Hematopoietic multipotent progenitor cell treated with erythropoietin and hydrocortisone succinate and interleukin-3 and kit ligand, for 6 days (in vitro differentiated cells): ENCODE measurements around the gene ABTB1.

ENCODE experiments used
- DNase-seq: peaks from one replicate; pipeline ENCODE4 v3.0.0-alpha.2; 2015

The ABTB1 gene

GRCh38 chr3:127672429-127673190 is at the start of gene ABTB1:
TSS of gene ABTB1 (plus strand) at chr3:127672952. CDS start at chr3:127673026, 74 bp downstream.
- DNase-seq: peak; percentile 89

GRCh38 chr3:127624063-127624462 is 48.7 kb upstream of the ABTB1 start:
- no peak for DNase-seq

DNA sequence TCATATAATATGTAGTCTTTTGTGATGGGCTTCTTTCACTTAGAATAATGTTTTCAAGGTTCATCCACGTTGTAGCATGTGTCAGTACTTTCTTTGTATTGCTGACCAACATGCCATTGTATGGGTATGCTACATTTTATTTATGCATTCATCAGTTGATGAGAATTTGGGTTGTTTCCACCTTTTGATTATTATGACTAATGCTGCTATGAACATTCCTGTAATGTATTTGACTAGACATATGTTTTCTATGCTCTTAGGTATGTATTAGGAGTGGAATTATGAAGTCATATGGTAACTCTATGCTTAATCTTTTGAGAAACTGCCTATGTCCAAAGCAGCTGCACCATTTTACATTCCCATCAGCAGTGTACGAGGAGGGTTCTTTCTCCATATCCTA is 46.9 kb upstream of the ABTB1 start:
- DNase-seq: no peak

- DNase-seq: no peak
Observed at GRCh38 chr3:127628426-127628787, 44.3 kb upstream of the ABTB1 start.

DNA sequence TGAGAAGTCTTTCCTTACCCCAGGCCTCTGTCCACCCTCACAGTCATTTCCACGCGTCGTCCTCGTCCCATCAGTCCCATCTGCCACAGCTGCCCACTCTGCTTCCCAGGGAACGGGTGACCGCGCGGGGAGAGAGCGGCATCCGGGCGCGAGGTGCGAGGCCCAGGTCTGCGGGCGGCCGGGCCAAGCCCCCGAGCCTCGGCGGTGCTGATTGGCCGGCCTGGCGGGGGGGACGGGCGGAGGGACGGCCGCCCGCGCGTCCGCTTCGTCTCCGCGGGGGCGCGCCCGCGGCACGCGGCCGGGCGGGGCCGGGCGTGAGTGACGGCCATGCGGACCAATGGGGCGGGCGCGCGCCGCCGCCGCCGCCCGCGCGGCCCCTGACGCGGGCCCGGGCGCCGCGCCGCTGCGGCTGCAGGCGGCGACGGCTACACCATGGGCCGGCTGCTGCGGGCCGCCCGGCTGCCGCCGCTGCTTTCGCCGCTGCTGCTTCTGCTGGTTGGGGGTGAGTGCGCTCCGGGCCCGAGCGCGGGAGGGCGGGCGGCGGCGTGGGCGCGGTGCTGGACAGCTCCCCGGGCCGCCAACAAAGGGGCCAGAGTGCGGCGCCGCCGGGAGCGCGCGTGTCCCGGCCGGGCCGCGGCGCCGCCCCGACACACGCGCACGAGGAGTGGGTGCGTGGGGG is 43.8 kb upstream of the ABTB1 start, which contains the start of gene PODXL2:
PODXL2 (plus strand) TSS at position 398 of the 679 bp plus-strand sequence; CDS start at position 433, 35 bp downstream.
- DNase-seq: peak; percentile 57

GRCh38 chr3:127629467-127630403 is 43.0 kb upstream of the ABTB1 start:
- peak; percentile 33 for DNase-seq

DNA sequence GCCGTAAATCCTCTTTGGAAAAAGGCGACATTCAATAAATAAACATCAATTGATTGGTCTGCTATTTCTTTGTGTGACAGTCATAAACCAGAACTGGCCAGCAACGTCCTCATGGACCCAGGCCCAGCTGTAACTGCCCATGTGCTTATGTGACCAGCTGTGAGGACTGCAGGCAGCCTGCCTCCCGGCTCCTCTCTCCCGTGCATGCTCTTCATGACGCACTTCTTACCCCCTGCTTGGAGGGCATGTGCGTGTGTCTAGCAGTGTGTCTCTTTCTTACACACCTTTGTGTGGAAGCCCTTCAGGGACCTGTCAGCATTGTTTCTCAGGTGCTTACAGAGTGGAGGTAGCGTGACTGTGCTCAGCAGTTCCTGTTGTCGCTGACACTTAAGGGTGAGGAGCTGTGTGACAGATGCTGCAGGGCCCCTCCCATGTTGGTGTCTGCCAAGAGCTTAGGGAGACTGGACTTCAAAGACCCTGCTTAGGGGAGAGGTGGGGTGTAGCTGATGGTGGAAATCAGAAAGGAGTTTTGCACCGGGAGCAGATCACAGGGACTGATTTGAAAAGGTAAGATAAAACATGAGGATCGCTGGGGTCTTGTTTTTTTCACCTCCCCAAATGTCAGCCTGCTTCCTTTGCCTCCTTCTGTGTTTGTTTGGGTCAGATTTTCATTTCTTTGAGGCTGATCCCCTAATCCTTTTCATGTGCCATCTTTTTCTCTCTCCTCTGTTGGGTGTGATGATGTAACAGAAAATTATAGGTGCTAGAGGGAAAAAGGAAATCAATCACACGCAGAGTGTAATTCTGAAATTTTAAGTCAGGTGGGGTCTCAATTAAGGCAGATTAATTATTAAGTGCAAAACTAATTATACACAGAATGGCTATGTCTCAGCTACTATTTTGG is 41.7 kb upstream of the ABTB1 start:
- no peak for DNase-seq

- no peak for DNase-seq
Observed at GRCh38 chr3:127632035-127632820, 40.5 kb upstream of the ABTB1 start.

- DNase-seq: no peak
Observed at GRCh38 chr3:127634653-127635052, 38.1 kb upstream of the ABTB1 start.

- peak; percentile 48 for DNase-seq
Observed at GRCh38 chr3:127637546-127637945, 35.2 kb upstream of the ABTB1 start.

- no peak for DNase-seq
Observed at GRCh38 chr3:127637971-127638370, 34.8 kb upstream of the ABTB1 start.

DNA sequence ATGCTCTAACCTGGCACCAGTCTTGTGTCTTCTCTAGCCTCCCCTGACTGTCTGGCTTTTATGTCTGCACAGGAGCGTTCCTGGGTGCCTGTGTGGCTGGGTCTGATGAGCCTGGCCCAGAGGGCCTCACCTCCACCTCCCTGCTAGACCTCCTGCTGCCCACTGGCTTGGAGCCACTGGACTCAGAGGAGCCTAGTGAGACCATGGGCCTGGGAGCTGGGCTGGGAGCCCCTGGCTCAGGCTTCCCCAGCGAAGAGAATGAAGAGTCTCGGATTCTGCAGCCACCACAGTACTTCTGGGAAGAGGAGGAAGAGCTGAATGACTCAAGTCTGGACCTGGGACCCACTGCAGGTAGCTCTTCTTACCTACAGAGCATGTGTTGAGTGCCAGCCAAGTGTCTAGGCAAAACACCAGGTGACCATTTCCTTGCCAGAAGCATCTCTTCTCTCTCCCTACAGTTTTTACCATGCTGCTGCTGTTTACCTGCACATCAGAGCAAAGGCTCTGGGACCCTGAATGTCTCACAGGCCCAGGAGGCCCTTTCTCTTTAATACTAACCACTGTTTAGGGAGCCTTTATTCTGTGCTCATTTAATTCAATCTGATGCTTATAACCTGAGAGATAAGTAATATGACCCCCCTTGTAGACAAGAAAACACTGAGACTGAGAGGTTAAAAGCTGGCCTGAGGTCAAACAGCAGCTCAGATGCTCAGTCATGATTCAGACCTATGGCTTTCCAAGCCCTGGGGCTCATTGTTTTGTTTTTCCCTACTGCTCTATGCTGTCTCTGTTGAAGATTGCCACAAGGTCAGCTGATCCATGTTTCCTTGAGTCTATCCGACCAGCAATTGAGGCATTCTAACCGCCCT is 33.3 kb upstream of the ABTB1 start:
- no peak for DNase-seq

DNA sequence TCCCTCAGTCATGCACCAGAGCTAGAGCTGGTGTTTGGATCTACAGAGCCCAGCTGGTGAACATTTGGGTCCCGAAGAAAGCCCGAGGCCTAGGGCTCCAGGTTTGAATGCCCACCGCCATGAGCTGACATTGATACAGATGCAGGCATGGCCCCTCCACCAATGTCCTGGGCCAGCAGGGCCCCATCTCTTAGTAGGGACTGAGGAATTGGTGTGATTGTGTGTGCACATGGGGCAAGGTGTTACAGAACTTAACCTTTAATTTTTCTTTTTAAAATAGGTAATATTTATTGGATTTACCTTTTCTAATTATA is 32.8 kb upstream of the ABTB1 start:
- DNase-seq: no peak

DNA sequence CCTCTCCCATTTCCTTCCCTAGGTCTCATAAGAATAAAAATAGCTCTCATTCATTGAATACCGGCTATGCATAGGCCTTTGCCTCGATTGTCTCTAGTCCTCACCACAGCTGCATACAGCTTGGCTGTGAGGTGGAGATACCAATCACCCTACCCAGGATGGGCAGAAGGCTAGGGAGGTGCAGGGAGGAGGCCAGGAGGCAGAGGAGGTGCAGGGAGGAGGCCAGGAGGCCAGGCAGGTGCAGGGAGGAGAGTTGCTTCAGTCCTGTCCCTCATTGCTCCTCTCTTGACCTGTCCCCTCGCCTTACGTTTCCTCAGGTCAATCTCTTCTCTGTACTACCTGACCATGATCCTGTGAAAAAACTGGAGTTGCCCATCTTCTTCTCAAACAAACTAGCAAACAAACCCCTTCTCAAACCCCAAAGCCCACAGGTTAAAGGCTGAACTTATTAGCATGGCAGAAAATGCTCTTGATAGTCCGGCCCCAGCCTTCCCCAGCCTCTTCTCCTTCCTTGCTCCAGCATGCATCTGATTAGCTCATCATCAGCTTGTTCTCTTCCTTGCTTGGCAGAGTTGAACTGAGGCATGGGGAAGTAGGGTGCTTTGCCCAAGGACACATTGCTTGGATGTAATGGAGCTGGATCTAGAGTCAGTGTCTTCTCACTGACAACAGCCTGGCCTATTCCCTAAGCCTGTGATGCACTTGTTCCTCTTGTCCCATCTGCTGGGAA is 27.9 kb upstream of the ABTB1 start:
- no peak for DNase-seq

DNA sequence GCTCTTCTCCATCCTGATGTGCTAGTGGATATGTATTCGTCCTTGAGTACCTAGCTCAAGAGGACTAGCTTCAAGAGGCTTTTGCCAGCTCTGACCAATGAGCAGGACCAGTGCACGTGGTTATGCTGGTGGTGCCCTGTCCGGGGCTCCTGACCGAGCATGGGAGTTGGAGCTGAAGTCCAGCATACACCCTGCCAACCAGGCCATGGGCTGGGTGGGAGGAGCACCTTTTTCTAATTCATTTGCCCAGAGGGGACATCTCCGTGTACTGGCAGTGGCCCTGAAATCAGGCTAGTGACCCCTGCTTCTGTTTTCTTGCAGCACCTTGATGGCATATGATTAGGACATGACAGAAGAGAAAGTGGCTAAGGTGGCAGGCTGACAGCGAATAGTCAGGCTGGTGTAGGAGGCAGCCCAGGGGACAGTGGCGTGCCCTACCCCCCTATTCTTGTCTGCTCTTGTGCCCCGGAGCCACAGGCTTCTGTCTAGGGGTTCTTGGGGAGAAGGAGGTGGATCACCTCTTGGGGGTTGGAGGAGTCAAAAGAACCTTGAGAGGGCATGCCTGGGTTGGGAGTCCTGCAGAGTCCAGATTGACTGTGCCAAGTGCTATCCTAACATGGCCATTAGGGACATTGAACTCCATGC is 27.3 kb upstream of the ABTB1 start:
- DNase-seq: no peak

DNA sequence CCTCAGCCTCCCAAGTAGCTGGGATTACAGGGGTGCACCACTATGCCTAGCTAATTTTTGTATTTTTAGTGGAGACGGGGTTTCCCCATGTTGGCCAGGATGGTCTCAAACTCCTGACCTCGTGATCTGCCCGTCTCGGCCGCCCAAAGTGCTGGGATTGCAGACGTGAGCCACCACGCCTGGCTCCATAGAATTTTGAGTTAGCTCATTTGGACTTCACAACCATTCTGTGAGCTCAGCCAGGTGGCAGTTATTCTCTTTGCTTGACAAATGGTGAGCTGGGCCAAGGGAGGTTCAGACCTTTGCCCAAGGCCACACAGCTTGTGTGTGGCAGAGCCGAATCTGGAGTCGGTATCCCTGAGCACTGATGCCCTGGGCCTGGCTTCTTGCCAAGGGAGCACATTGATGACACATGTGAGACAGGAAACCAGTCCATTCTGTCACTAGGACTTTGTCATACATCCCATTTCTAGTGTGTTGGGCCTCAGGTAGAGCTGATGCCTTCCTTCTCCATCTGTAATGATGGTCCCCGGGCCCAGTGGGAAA is 26.2 kb upstream of the ABTB1 start:
- DNase-seq: no peak

DNA sequence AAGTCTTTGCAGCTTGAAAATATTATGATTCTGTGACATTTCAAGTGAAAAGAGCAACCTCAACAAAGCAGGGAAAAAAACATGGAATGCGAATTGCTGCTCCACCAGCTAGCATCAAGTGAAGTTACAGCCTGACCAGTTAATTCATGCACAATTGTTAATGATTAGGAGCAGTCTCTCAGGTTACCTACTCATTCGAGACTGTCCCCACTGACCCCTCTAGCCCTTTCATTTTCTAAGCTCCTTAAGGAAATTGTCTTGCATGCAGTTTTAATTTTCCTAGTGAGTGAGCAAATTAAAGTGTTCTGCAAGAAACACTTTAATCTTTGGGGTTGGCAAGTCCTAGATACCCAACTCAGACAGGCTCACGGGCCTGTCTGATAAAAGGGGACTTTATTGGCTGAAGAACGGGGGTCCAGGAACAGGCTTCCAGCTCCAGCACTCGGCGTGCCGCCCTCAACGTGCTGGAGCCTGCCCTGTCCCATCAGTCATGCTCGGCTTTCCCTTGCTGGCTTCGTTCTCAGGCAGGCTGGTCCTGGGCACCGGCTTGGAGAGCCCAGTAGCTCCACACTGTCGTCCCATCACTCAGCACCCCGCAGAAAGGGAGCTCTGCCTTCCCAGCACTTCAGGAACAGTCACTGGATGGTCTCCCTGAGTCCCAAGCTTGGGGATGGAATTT is 25.4 kb upstream of the ABTB1 start:
- no peak for DNase-seq

DNA sequence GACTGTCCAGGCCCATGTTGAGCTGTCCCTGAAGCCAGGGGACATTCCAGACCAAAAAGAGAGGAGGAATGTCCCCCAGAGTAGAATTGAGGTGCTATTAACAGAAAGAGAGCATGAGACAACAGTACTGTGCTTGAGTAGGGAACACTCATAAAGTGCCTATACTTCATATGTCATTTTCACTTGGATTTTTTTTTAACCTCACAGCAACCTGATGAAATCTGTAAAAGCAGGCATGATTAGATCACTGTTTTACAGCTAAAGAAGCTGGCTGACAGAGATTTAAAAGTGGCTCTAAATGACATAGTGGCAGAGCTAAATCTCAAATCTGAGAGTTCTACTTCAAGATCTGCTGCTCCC is 24.9 kb upstream of the ABTB1 start:
- no peak for DNase-seq
